HepG2 (cell line): ENCODE results near the gene RHOG.
"Not testable (repeated sequence)": the region's sequence is repeated elsewhere in the genome, so short reads cannot be mapped to it uniquely, and the experiment has no call there.

ENCODE experiments used
- CTCF ChIP-seq: sonication (generic); formaldehyde crosslinking; IDR thresholded peaks from 2 replicates; pipeline ENCODE4 v1.5.0; 2020; ENCODE audit warnings: mild to moderate bottlenecking, missing genetic modification reagents, moderate library complexity
- ERF ChIP-seq: IDR thresholded peaks from 2 replicates; pipeline ENCODE4 v1.6.1; 2018; ENCODE audit warnings: missing biosample characterization, missing genetic modification reagents
- EZH2 ChIP-seq: conservative IDR thresholded peaks from 2 replicates; pipeline ENCODE4 v1.6.1; 2012; ENCODE audit warnings: mild to moderate bottlenecking, low read depth, low read length, moderate library complexity
- MAZ ChIP-seq, 2 experiments: sonication (generic) in 1 of 2; formaldehyde crosslinking in 1 of 2; IDR thresholded peaks; 2 replicates each; pipeline versions ENCODE4 v1.5.0 to v1.6.1; 2012 to 2020; ENCODE audit warnings: low read depth in 2 of 2, mild to moderate bottlenecking in 2 of 2, borderline replicate concordance in 1 of 2, improper control_type of control experiment in 1 of 2, low read length in 1 of 2, missing genetic modification reagents in 1 of 2, moderate library complexity in 1 of 2
- MXD1 ChIP-seq: sonication (generic); formaldehyde crosslinking; IDR thresholded peaks from 2 replicates; pipeline ENCODE4 v1.4.0; 2020; ENCODE audit warnings: mild to moderate bottlenecking, missing genetic modification reagents
- NR2F2 ChIP-seq: IDR thresholded peaks from 2 replicates; pipeline ENCODE4 v1.6.1; 2012; ENCODE audit warnings: low read depth, inconsistent platforms, borderline replicate concordance
- POLR2A ChIP-seq, 2 experiments: IDR thresholded peaks; 2 replicates each; pipeline ENCODE4 v1.6.1; 2011; ENCODE audit warnings: low read depth in 2 of 2, low read length in 2 of 2, mild to moderate bottlenecking in 1 of 2, moderate library complexity in 1 of 2; ENCODE audit not compliant: insufficient read depth in 1 of 2
- SNAPC4 ChIP-seq: sonication (generic); formaldehyde crosslinking; IDR thresholded peaks from 2 replicates; pipeline ENCODE4 v1.4.0; 2020; ENCODE audit warnings: mild to moderate bottlenecking, missing genetic modification reagents
- ZNF777 ChIP-seq: sonication (generic); formaldehyde crosslinking; IDR thresholded peaks from 2 replicates; pipeline ENCODE4 v1.4.0; 2020; ENCODE audit warnings: missing genetic modification reagents

- not testable (repeated sequence) for TF ChIP-seq POLR2A (IDR thresholded peaks at IDR 0.05; ENCODE audit: insufficient read depth in 1 of 2, low read depth in 2 of 2, low read length in 2 of 2); NR2F2; CTCF (CRISPR knock-in tag); EZH2; SNAPC4 (CRISPR knock-in tag); MAZ (IDR thresholded peaks at IDR 0.05; ENCODE audit: borderline replicate concordance, low read depth, low read length); MAZ (CRISPR knock-in tag; IDR thresholded peaks at IDR 0.05; ENCODE audit: low read depth); ERF (CRISPR knock-in tag); ZNF777; MXD1
Measured at GRCh38 chr11:3860898-3861393, 20.2 kb upstream of the RHOG start.
